Measurements from ENCODE around the gene IL22. TPM values are rescaled to one million over a fixed set of nuclear protein-coding genes. Genes with fewer than 3 reads are reported as not detected.

Gene IL22
- total and polyA plus RNA-seq, 2 of the 8 experiments (the other 6 are each of a cell fraction or from before 2014, with no cell fraction given) = not detected

- TF ChIP-seq CBX8 (IDR thresholded peaks at IDR 0.05; ENCODE audit: borderline replicate concordance, low read depth, low read length) (no peak), GTF2F1 (IDR thresholded peaks at IDR 0.05; ENCODE audit: borderline replicate concordance, low read depth, low read length) (no peak), RFX5 (IDR thresholded peaks at IDR 0.05; ENCODE audit: borderline replicate concordance, low read depth, low read length) (no peak), EZH2 (IDR thresholded peaks at IDR 0.05; ENCODE audit: low read depth, low read length, severe bottlenecking) (no peak), NANOG (IDR thresholded peaks at IDR 0.05; ENCODE audit: insufficient read depth, low read depth, low read length, poor library complexity, severe bottlenecking) (no peak), RXRA (IDR thresholded peaks at IDR 0.05; ENCODE audit: insufficient read depth, low read depth, low read length) (no peak), CHD1 (IDR thresholded peaks at IDR 0.05; ENCODE audit: low read depth, low read length) (no peak)
Measured at GRCh38 chr12:68285541-68285940, 32.1 kb upstream of the IL22 start (continued).
